ENCODE data around the gene CCDC60. TPM values are rescaled to one million over a fixed set of nuclear protein-coding genes. Genes with fewer than 3 reads are reported as not detected.

Gene CCDC60, protein sequence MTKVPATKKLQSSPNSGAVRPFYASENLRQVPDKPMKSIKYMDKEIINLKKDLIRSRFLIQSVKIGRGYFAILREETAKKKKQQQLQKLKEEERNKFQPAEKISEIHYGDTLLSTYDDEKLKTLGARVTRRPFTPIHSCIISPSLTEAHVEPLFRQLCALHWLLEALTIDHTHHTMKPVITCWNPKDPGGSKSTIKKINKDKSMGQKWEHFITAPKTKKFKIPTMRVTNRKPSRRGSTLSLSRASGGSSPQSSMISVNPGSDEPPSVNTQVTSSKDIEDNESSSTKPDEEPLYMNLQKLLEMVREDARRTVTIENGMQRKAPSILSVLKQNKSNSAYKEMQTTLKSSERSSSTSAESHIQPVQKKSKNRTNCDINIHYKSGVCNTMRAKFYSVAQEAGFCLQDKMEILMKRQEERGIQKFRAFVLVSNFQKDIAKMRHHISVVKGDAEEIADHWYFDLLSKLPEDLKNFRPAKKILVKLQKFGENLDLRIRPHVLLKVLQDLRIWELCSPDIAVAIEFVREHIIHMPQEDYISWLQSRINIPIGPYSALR
- total RNA-seq, result not detected

DNA sequence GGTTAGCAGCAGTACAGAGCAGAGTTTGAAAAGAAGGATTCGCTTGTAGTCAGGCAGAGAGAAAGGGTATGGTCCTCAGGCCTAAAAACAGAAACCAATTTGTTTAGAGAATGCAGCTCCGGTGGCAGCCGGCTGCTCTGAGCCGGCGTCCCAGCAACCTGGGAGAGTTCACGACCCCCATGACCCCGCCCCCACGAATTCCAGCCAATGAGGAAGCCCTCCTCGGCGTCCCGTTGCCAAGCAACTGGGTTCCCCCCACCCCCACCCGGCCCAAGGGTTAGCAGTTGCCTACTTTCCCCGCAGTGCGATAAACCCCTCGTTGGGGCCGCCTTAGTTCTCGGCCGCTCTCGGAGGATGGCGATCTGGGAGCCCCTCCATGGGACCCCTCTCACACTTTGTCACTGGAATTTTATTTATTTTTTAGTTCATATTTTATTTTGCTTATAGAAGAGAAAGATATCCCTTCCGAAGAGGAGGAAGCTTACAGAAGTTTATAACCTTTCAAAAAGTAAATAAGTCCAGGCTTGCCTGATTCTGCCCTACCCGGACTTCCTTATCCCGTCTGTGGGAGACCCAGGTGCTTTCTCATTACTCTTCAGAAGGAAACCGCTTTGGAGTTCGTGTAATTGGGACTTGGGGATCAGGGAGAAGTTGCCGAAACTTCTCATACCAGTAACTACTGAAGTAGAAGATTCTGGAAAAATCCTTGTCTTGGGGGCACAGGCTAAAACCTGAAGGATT, at the start of gene CCDC60:
CCDC60 (plus strand) TSS at position 300 of the 741 bp plus-strand sequence. CDS start 448 bp downstream, outside the sequence.
- DNase-seq, result no peak
- Mint-ChIP-seq H3K27me3 (ENCODE audit: low read depth) (peaks cover 21% of the 10 kb centered on the region), H3K9me3 (peaks cover 2% of the 10 kb centered on the region), H3K4me3 (no peak within 1 kb of the TSS), H3K36me3 (ENCODE audit: low read depth) (no peaks in the 10 kb centered on the region), H3K4me1 (ENCODE audit: low read depth) (no peaks in the 10 kb centered on the region), H3K27ac (no peak within 1 kb of the TSS)
- CTCF ChIA-PET, result no interaction called here
- intact Hi-C loops (cut with micrococcal nuclease), result no loop called here

DNA sequence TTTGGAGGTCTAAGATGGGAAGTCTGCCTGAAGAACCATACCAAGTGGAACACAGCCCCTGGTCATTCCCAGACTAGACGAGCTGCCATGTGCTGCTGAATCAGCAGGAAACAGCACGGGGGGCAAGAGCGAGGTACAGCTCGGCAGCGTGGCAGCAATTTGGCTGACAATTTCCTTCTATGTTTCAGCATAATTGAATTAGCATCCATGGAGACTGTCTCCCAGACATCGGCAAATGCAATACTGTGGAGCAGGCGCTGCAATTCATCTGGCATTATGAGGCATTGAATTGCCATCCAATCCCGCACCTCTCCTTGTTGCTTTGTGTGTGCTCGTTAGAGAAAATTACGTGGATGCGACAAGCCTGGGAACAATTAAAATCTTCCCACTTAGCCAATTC, 46.0 kb upstream of the CCDC60 start:
- intact Hi-C loops (cut with micrococcal nuclease), result no loop called here
- CTCF ChIA-PET, result no interaction called here
- Mint-ChIP-seq H3K9me3 (no peaks in the 10 kb centered on the region), H3K4me3 (no peak overlapping the region), H3K27ac (no peak overlapping the region), H3K27me3 (ENCODE audit: low read depth) (no peaks in the 10 kb centered on the region), H3K36me3 (ENCODE audit: low read depth) (no peaks in the 10 kb centered on the region), H3K4me1 (ENCODE audit: low read depth) (no peaks in the 10 kb centered on the region)
- DNase-seq, result no peak

DNA sequence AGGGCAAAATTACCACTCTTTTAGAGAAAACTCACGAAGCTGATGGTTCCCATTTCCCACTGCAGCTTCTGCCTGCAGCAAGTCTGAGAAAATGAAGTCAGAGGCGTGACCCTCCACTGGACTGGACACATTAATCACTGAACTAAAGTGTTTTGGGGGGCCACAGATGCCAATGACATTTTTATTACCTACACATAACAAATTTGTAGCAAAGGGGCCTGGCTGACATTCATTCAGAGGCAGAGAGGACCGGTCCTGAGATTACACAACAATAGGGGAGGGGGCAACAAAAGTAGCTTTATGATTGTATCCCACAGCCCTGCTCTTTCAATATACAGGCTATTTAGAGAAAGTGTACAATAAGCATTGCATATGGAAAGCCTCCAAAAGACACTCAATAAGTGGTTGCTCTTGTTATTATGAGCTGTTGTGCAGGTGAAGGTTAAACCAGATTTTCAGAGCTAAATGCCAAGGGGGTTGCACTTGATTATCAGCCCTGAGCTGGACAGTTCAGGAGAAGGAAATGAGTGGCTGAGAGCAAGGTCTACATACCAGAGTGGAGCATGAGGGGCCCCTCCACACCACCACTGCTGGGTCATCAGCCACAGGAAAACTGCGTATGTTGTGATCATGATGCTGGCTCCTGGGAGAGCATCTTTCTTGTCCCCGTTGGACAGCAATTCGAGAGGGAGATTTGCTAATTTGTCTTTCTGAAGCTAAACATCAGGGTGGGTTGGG, 41.5 kb upstream of the CCDC60 start:
- Mint-ChIP-seq H3K27ac (no peak overlapping the region), H3K9me3 (no peaks in the 10 kb centered on the region), H3K4me1 (ENCODE audit: low read depth) (no peaks in the 10 kb centered on the region), H3K27me3 (ENCODE audit: low read depth) (peaks cover 2% of the 10 kb centered on the region), H3K36me3 (ENCODE audit: low read depth) (no peaks in the 10 kb centered on the region), H3K4me3 (no peak overlapping the region)
- DNase-seq, result no peak
- intact Hi-C loops (cut with micrococcal nuclease), result no loop called here
- CTCF ChIA-PET, result no interaction called here

DNA sequence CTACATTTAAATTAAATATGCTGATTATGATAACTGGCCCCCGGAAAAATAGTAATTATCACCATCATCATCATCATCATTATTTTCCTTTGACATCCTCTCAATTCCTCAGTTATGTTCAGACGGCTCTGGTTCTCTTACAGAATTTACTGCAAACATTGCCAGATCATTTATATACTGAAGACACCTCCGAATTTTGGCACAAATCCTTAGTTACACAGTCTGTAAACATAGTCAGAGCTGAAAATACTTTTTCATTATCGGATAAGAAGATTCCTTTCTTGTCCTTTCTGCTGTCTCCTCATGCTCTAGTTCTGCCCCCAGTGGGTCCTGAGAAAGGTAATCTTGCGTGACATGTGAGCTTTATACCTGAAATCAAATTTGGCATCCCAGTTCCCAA, 40.3 kb upstream of the CCDC60 start:
- Mint-ChIP-seq H3K36me3 (ENCODE audit: low read depth) (no peaks in the 10 kb centered on the region), H3K4me1 (ENCODE audit: low read depth) (no peaks in the 10 kb centered on the region), H3K9me3 (no peaks in the 10 kb centered on the region), H3K27me3 (ENCODE audit: low read depth) (peaks cover 2% of the 10 kb centered on the region), H3K27ac (no peak overlapping the region), H3K4me3 (no peak overlapping the region)
- DNase-seq, result no peak
- CTCF ChIA-PET, result no interaction called here
- intact Hi-C loops (cut with micrococcal nuclease), result no loop called here

DNA sequence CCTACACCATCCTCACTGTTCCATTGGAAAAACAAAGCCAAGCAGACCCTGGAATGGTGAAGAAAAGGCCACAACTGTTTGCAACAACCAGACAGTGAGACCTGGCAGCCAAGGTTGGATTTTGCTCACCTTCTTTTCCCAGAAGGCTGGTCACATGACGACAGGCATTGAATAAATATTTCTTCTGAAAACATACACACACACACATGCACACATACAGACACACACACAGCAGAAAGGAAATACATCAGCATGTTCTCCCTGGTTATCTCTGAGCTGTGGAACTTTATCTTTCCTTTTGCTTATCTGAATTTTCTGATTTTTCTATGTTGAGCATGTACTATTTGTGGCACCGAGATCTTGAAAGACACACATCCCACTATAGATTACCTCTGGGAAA, 38.0 kb upstream of the CCDC60 start:
- intact Hi-C loops (cut with micrococcal nuclease), result no loop called here
- H3K4me1 Mint-ChIP-seq (ENCODE audit: low read depth), result no peaks in the 10 kb centered on the region
- no peaks in the 10 kb centered on the region for H3K36me3 Mint-ChIP-seq (ENCODE audit: low read depth)
- H3K9me3 Mint-ChIP-seq, result no peaks in the 10 kb centered on the region
- H3K4me3 Mint-ChIP-seq, result no peak overlapping the region
- H3K27me3 Mint-ChIP-seq (ENCODE audit: low read depth), result peaks cover 2% of the 10 kb centered on the region
- CTCF ChIA-PET, result no interaction called here
- no peak overlapping the region for H3K27ac Mint-ChIP-seq
- DNase-seq, result no peak

DNA sequence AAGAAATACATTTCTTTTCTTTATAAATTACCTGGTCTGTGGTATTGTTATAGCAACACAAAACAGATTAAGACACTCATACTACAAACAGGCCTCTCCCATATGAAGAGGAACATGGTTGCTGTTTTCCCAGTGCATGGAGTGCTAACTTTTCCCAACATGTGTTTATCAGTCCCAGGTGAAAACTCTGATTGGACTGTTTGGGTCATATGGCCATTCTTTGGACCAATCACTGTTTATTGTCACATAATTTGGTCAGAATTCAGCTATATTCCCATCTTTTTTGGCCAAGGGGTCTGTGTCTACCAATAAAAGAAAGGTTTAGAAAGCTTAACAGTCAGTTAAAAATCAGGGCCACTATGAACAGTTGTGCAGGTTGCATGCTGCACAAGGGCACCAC, 35.4 kb upstream of the CCDC60 start:
- Mint-ChIP-seq H3K4me3 (no peak overlapping the region), H3K27ac (no peak overlapping the region), H3K9me3 (no peaks in the 10 kb centered on the region), H3K27me3 (ENCODE audit: low read depth) (peaks cover 4% of the 10 kb centered on the region), H3K4me1 (ENCODE audit: low read depth) (no peaks in the 10 kb centered on the region), H3K36me3 (ENCODE audit: low read depth) (no peaks in the 10 kb centered on the region)
- DNase-seq, result no peak
- intact Hi-C loops (cut with micrococcal nuclease), result no loop called here
- CTCF ChIA-PET, result no interaction called here

DNA sequence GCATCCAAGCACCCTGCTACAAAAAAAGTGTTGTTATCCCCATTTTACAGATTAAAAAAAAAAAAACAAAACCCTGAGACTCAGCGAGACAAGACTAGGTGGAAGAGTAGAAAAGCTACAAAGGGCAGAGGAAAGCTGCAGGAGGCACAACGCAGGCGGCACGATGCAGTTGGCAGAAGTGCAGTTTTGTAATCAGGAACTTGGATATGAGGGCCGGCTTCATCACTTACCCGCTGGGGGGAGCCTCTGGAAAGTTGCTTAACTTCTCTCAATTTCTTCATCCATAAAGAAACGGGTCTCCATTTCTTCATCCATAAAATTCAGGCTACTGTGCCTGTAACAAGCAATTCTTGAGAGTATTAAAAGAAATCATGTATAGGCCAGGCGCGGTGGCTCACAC, 33.1 kb upstream of the CCDC60 start:
- CTCF ChIA-PET, result no interaction called here
- intact Hi-C loops (cut with micrococcal nuclease), result no loop called here
- H3K9me3 Mint-ChIP-seq, result no peaks in the 10 kb centered on the region
- H3K27ac Mint-ChIP-seq, result no peak overlapping the region
- no peaks in the 10 kb centered on the region for H3K36me3 Mint-ChIP-seq (ENCODE audit: low read depth)
- no peaks in the 10 kb centered on the region for H3K4me1 Mint-ChIP-seq (ENCODE audit: low read depth)
- H3K27me3 Mint-ChIP-seq (ENCODE audit: low read depth), result peaks cover 3% of the 10 kb centered on the region
- H3K4me3 Mint-ChIP-seq, result no peak overlapping the region
- no peak for DNase-seq

DNA sequence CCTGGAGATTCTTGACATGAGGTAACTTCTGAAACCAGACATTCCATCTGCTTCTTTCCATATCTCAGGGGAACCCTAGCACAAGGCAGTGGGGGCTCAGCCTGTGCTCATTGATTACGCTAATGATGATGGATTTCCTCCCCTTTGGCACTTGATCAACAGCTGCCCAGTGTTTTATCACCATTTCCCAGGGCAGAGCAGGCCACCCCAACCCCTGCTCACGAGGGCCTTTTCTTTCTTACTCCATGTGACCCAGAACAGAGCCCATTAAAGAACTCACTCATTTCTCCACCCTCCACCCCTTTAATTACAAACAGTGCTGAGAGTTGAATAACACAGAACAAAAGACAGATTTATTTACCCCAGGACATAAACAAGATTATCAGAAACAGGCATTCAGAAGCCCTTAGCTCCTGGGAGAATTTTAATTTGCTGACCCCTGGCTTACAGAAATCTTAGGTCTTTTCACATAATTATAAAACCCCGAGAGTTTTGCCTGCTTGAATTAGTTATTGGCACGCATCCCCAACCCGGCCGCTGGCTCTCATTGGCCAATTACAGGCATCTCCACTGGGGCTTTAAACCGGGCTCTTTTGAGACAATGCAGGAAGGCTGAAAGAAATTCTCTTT, 32.0 kb upstream of the CCDC60 start:
- no peak for DNase-seq
- no peak overlapping the region for H3K4me3 Mint-ChIP-seq
- no peaks in the 10 kb centered on the region for H3K9me3 Mint-ChIP-seq
- H3K4me1 Mint-ChIP-seq (ENCODE audit: low read depth), result no peaks in the 10 kb centered on the region
- H3K27ac Mint-ChIP-seq, result no peak overlapping the region
- peaks cover 3% of the 10 kb centered on the region for H3K27me3 Mint-ChIP-seq (ENCODE audit: low read depth)
- intact Hi-C loops (cut with micrococcal nuclease), result no loop called here
- CTCF ChIA-PET, result no interaction called here
- no peaks in the 10 kb centered on the region for H3K36me3 Mint-ChIP-seq (ENCODE audit: low read depth)

DNA sequence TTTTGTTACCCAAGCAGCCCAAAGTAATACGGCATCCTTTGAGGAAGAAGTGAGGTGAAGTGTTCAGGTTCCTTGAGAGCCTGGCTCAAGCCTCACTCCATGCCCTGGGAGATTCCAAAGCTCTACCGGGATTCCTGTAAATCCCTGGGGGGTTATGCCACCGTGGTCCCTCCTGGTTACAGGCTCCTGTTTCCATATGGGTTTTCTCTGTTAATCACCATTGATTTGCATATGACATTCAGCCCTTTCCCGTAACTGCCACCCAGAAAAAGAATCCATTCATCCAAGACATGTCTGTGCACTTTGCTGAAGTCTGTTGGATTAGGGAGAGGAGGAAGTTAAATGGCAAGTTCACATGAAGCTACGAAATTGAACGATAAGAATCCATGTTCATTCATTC, 27.9 kb upstream of the CCDC60 start:
- Mint-ChIP-seq H3K27ac (no peak overlapping the region), H3K4me3 (no peak overlapping the region), H3K9me3 (no peaks in the 10 kb centered on the region), H3K27me3 (ENCODE audit: low read depth) (peaks cover 3% of the 10 kb centered on the region), H3K36me3 (ENCODE audit: low read depth) (no peaks in the 10 kb centered on the region), H3K4me1 (ENCODE audit: low read depth) (no peaks in the 10 kb centered on the region)
- intact Hi-C loops (cut with micrococcal nuclease), result no loop called here
- no peak for DNase-seq
- CTCF ChIA-PET, result no interaction called here

DNA sequence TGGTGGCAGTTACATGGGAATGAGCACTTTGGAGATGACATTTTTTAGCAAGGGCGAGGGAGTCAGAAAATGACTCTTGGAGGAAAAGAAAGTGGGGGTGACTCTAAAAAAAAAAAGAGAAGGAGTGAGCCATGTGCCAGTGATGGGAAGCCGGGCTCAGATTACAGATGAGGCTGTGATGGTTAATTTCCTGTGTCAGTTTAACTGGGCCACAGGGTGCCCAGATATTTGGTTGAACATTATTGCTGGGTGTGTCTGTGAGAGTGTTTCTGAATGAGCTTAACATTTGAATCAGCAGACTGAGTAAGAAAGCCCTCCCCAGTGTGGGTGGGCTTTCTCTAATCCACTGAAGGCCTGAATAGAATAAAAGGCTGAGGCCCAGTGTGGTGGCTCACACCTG, 26.8 kb upstream of the CCDC60 start:
- Mint-ChIP-seq H3K27me3 (ENCODE audit: low read depth) (peaks cover 3% of the 10 kb centered on the region), H3K36me3 (ENCODE audit: low read depth) (no peaks in the 10 kb centered on the region), H3K9me3 (no peaks in the 10 kb centered on the region), H3K4me1 (ENCODE audit: low read depth) (no peaks in the 10 kb centered on the region), H3K4me3 (no peak overlapping the region), H3K27ac (no peak overlapping the region)
- DNase-seq, result no peak
- intact Hi-C loops (cut with micrococcal nuclease), result no loop called here
- CTCF ChIA-PET, result interaction anchor here (0.6 kb wide), 1 partner anchor 459 kb away, joined by 3 read pairs; no protein-coding TSS in a partner anchor

DNA sequence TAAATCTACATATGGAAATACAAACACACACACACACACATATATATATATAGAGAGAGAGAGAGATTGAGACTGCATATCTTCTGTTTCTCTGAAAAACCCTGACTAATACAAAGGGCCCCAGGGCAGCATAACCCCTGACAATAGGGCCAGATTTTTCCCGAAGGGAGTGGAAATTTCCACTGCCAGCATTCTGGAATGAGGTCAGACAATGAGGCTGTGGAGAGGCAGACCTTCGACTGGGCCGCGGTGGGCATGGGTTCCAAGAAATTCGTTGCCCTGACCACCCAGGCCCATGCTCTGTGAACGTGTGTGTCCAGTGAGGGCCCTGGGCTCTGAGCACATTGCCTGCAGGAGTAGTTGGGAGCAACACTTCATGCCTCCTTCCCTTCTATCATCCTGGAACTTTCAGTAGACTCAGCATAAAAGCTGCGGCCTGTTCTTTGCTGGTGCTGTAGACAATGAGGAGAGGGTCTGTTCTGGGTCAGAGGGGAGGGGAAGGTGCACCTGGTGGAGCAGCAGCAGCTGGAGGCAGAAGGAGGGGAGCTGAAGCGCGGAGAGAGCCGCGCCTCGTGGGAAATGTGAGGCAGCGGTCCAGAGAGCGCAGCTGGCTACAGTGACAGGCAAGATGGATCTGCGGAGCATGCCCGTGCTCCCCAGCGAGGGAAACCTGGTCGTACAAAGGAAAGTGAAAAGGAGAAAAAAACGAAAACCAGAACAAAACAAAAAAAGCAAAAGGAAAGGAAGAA, 25.6 kb upstream of the CCDC60 start:
- DNase-seq, result no peak
- Mint-ChIP-seq H3K9me3 (no peaks in the 10 kb centered on the region), H3K27me3 (ENCODE audit: low read depth) (no peaks in the 10 kb centered on the region), H3K27ac (no peak overlapping the region), H3K36me3 (ENCODE audit: low read depth) (no peaks in the 10 kb centered on the region), H3K4me1 (ENCODE audit: low read depth) (no peaks in the 10 kb centered on the region), H3K4me3 (no peak overlapping the region)
- CTCF ChIA-PET, result no interaction called here
- intact Hi-C loops (cut with micrococcal nuclease), result no loop called here

DNA sequence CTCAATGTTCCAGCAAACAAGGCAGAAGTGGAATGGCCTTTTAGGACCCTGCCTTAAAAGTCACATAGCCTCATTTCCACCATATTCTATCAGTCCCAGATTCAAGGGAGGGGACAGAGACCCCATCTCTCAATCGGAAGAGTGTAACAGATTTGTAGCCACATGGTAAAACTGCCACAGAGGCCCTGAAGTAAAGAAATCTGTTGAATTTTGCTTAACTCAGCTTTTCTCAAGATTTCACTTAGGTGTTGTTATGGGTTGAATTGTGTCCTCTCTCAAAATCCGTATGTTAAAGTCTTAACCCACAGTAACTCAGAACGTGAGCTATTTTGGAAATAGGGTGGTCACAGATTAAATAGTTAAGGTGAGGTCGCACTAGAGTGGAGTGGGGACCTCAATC, 22.7 kb upstream of the CCDC60 start:
- intact Hi-C loops (cut with micrococcal nuclease), result no loop called here
- Mint-ChIP-seq H3K27me3 (ENCODE audit: low read depth) (no peaks in the 10 kb centered on the region), H3K4me1 (ENCODE audit: low read depth) (no peaks in the 10 kb centered on the region), H3K27ac (no peak overlapping the region), H3K4me3 (no peak overlapping the region), H3K9me3 (no peaks in the 10 kb centered on the region), H3K36me3 (ENCODE audit: low read depth) (no peaks in the 10 kb centered on the region)
- CTCF ChIA-PET, result no interaction called here
- DNase-seq, result no peak

Data from activated naive CD4-positive, alpha-beta T cell treated with anti-CD3 and anti-CD28 coated beads for 36 hours (primary cell).